Fibroblast of villous mesenchyme (primary cell): Measurements from ENCODE around the gene NOVA2. TPM values are rescaled to one million over a fixed set of nuclear protein-coding genes. Genes with fewer than 3 reads are reported as not detected.

Experiments used
- DNase-seq: peaks from one replicate; pipeline ENCODE4 v3.0.0-alpha.2; 2010; ENCODE audit warnings: low read depth
- H3K4me3 ChIP-seq: 2 replicates; pipeline ENCODE4 v1.5.1; 2011; ENCODE audit warnings: low read depth, mild to moderate bottlenecking, low read length
- CTCF ChIP-seq: IDR thresholded peaks from 2 replicates; pipeline ENCODE4 v1.5.1; 2012; ENCODE audit warnings: low read depth, mild to moderate bottlenecking, low read length; ENCODE audit not compliant: insufficient read depth
- total RNA-seq: library from RNA; depleted of rRNA; stranded (reverse); fragments of >200 nt; gene quantifications from 2 replicates; pipeline ENCODE4 v1.2.3, GENCODE V29; 2012

The NOVA2 gene
- total RNA-seq, 1 donor: not detected

GRCh38 chr19:46014941-46015686 lies 41.4 kb upstream of the NOVA2 start:
- peak overlapping the region; percentile 18 for H3K4me3 ChIP-seq
- DNase-seq: peak; percentile 7
- no peak for TF ChIP-seq CTCF

- no peak for TF ChIP-seq CTCF
- peak overlapping the region; percentile 18 for H3K4me3 ChIP-seq
- no peak for DNase-seq
These were observed 40.9 kb upstream of the NOVA2 start for GRCh38 chr19:46014534-46014933.

- TF ChIP-seq CTCF: peak; percentile 81
These were observed 36.2 kb upstream of the NOVA2 start for GRCh38 chr19:46009530-46010510.

GRCh38 chr19:46006411-46006810 lies 32.7 kb upstream of the NOVA2 start:
- no peak for DNase-seq
- TF ChIP-seq CTCF: no peak
- no peak overlapping the region for H3K4me3 ChIP-seq

More at GRCh38 chr19:46009530-46010510, 36.2 kb upstream of the NOVA2 start:
- no peak overlapping the region for H3K4me3 ChIP-seq
- DNase-seq: peak; percentile 61

DNA sequence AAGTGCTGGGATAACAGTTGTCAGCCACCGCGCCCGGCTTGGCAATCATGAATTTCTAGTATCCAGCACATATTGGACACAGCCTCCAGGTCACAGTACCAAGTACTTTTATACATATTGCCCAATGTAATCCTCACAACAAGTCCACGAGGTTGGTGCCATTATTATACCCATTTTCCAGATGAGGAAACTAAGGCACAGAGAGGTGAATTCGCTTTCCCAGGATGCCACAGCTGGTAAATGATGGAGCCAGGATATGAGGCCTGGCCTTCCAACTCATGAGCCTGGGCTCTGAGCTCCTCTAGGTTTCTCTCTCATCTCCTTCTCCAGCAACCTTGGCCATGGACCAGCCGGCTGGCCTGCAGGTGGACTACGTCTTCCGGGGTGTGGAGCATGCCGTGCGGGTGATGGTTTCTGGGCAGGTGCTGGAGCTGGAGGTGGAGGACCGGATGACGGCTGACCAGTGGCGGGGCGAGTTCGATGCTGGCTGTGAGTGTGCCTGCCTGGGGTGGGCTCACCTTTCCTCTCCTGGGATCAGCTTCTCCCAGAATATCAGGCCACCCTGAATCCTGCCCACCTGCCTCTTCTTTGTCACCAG lies 29.1 kb upstream of the NOVA2 start:
- no peak overlapping the region for H3K4me3 ChIP-seq
- DNase-seq: no peak
- no peak for TF ChIP-seq CTCF

DNA sequence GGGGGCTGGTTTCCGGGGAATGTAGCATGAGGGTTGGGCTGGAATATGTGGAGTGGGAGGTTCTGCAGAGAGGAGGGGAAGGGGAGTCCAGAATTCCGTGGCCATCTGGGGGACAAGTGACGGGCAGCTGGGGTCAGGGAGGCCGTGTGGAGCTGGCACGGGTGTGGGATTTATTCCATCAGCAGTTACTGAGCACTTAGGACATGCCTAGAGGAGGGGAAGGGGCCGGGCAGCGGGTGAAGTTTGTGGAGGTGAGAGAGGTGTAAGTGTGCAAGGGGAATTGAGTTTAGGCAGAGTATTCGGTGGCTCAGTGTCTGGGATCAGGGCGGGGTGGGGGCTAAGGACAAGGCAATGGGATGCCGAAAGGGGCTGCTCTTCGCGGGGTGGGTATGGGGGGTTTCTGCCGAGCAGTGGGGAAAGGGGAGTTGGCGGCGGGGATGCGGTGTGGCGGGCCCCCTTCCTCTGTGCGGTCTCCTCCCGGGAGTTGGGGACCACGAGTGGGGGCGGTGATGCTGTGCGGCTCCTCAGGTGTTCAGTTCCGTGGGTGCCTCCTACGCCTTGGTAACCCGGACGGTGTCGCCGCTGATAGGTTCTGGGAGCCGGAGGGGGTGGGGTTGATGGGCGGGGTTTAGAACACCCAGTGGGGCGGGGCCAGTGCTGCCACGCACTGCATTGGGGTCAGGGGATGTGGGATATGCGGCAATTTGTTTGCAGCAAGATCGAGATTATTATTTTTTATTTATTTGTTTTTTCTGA lies 27.0 kb upstream of the NOVA2 start:
- H3K4me3 ChIP-seq: peak overlapping the region; percentile 34
- TF ChIP-seq CTCF: no peak
- no peak for DNase-seq
